ENCODE data around the gene AP1B1.

AP1B1 gene

DNA sequence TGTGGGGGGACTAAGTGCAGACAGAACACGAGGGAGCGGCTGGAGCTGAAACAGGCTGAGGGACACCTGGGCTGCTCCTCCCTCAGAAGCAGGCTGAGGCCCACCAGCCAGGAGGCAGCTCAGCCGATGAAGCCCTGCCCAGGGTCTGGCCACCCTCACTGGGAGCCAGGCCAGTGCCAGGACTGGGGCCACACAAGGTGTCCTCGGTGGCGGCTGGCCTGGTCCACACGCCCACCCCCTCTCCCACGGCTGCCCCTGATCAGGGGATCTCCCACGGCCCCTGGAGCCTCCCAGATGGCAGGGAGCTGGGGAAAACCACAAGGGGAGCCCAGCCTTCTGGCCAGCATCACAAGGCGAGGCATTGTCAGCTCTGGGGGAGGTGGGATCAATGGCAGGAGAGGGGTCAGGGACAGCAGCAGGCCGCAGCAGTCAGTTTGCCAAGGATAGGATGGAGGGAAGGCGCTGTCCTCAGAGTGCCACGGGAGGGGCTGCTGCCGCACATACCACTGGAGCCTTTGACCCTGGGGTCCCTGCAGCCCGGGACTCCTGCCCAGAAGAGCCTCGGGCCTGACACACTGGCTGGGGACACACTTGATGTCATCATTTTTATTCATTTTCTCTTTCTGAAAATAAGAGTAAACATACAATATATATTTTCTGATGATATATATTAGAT, 61.1 kb downstream of the AP1B1 start:
- H3K4me3 ChIP-seq (ENCODE audit: low read length), result no peak overlapping the region
- H3K27me3 ChIP-seq (ENCODE audit: control insufficient read depth, insufficient read depth, low read length), result no peaks in the 10 kb centered on the region
- H3K9ac ChIP-seq (ENCODE audit: low read length), result no peak overlapping the region
- H3K4me1 ChIP-seq (ENCODE audit: control insufficient read depth, insufficient read depth, low read length), result no peaks in the 10 kb centered on the region
- H3K36me3 ChIP-seq (ENCODE audit: control insufficient read depth, insufficient read depth, low read length), result no peaks in the 10 kb centered on the region
- H3K9me3 ChIP-seq (ENCODE audit: control insufficient read depth, low read length), result no peaks in the 10 kb centered on the region

DNA sequence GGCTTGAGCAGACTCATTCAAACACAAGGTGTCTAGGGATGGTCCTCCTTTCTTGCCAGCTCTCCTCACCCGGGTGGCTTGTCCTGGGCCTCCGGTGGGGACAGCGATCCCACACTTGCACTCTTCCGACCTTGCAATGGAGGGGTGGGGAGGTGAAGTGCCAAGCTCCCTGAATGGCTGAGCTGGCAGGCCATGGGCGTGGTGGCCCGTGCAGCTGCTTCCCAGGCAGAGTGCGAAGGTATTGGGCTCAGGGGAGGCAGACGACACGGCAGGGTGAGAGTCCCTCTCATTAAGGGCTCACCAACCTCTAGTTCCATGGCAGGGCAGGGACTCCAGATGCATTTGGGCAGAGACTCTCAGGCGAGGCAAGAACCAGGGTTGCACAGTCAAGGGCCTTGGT, 61.9 kb downstream of the AP1B1 start:
- Histone ChIP-seq H3K27me3 (ENCODE audit: control insufficient read depth, insufficient read depth, low read length) (no peaks in the 10 kb centered on the region), H3K9me3 (ENCODE audit: control insufficient read depth, low read length) (no peaks in the 10 kb centered on the region), H3K36me3 (ENCODE audit: control insufficient read depth, insufficient read depth, low read length) (no peaks in the 10 kb centered on the region), H3K4me3 (ENCODE audit: low read length) (no peak overlapping the region), H3K4me1 (ENCODE audit: control insufficient read depth, insufficient read depth, low read length) (no peaks in the 10 kb centered on the region), H3K9ac (ENCODE audit: low read length) (no peak overlapping the region)

DNA sequence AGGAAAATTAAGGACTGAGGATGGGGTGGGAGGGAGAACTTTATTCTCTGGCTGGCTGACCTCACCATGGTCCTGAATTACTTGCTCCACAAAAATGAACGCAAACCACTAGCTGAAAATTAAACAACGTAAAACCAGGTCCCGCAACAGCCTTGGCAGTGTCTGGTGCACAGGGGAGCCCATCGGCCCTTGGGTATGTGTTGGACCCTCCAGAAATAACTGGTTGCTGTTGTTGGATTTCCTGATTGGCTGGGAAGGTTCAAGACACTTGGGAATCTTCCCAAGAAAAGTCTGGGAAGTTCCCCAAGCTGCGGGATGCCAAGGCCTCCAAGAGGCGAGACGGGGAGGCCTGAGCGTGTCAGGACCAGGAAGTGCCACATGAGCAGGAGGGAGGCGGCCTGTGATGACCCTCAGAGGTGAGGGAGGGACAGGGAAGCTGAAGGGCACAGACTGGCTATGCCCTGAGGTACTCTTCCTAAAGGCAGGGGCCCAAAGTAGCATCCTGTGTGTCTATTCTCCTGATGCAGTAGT, 62.5 kb downstream of the AP1B1 start:
- Histone ChIP-seq H3K9ac (ENCODE audit: low read length) (no peak overlapping the region), H3K27me3 (ENCODE audit: control insufficient read depth, insufficient read depth, low read length) (no peaks in the 10 kb centered on the region), H3K4me1 (ENCODE audit: control insufficient read depth, insufficient read depth, low read length) (no peaks in the 10 kb centered on the region), H3K9me3 (ENCODE audit: control insufficient read depth, low read length) (no peaks in the 10 kb centered on the region), H3K4me3 (ENCODE audit: low read length) (no peak overlapping the region), H3K36me3 (ENCODE audit: control insufficient read depth, insufficient read depth, low read length) (no peaks in the 10 kb centered on the region)

DNA sequence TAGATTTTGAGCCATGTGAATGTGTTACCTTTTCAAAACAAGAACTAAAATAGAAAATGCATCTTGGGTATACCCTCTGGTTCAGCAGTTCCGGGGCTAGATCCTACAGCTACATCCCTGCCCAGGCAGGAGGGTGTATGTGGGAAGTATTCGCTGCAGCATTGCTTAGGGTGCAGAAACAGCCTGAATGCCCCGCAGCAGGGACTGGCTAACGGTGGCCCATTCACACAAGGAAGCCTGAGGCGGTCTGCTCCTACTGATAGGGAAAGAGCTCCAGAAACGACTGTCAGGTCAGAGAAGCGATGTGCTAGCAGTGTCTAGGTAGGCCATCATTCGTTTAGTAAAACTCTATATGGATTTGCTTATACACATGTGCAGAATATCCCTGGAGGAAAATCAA, 63.0 kb downstream of the AP1B1 start:
- Histone ChIP-seq H3K36me3 (ENCODE audit: control insufficient read depth, insufficient read depth, low read length) (no peaks in the 10 kb centered on the region), H3K9me3 (ENCODE audit: control insufficient read depth, low read length) (no peaks in the 10 kb centered on the region), H3K4me3 (ENCODE audit: low read length) (no peak overlapping the region), H3K4me1 (ENCODE audit: control insufficient read depth, insufficient read depth, low read length) (no peaks in the 10 kb centered on the region), H3K27me3 (ENCODE audit: control insufficient read depth, insufficient read depth, low read length) (no peaks in the 10 kb centered on the region), H3K9ac (ENCODE audit: low read length) (no peak overlapping the region)

DNA sequence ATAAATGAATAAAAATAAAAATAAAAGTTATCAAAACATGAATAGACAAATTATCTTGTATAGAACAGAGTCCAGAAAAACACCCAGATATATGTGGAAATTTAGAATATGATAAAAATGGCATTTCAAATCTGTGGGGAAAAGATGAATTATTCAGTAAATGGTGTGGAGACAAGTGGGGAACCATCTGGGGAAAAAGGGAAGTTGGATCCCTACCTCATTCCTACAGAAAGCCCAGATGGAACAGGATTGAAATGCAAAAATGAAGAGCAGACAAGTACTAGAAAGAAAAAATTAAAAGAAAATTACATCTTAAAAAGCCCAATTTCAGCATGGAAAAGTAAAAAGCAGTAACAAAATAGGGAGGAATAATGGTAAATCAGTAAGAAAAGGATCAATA, 64.7 kb downstream of the AP1B1 start:
- Histone ChIP-seq H3K4me3 (ENCODE audit: low read length) (no peak overlapping the region), H3K9ac (ENCODE audit: low read length) (no peak overlapping the region), H3K4me1 (ENCODE audit: control insufficient read depth, insufficient read depth, low read length) (no peaks in the 10 kb centered on the region), H3K27me3 (ENCODE audit: control insufficient read depth, insufficient read depth, low read length) (no peaks in the 10 kb centered on the region), H3K9me3 (ENCODE audit: control insufficient read depth, low read length) (no peaks in the 10 kb centered on the region), H3K36me3 (ENCODE audit: control insufficient read depth, insufficient read depth, low read length) (no peaks in the 10 kb centered on the region)

DNA sequence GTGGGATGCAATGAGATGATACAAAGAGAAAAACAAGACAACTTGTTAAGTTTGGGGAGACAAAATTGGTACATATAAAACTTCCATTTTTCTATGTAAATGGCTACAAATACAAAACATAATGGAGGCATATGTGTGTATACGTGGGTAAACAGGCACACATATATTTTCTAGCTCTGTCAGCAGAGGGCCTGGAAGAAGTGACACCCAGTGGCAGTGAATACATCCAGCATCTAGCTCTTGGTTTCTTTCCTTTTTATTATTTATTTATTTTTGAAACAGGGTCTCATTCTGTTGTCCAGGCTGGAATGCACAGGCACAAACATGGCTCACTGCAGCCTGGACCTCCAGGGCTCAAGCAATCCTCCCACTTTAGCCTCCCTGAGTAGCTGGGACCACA, 67.8 kb downstream of the AP1B1 start:
- Histone ChIP-seq H3K27me3 (ENCODE audit: control insufficient read depth, insufficient read depth, low read length) (peaks cover 20% of the 10 kb centered on the region), H3K4me1 (ENCODE audit: control insufficient read depth, insufficient read depth, low read length) (no peaks in the 10 kb centered on the region), H3K4me3 (ENCODE audit: low read length) (no peak overlapping the region), H3K36me3 (ENCODE audit: control insufficient read depth, insufficient read depth, low read length) (no peaks in the 10 kb centered on the region), H3K9ac (ENCODE audit: low read length) (no peak overlapping the region), H3K9me3 (ENCODE audit: control insufficient read depth, low read length) (no peaks in the 10 kb centered on the region)

DNA sequence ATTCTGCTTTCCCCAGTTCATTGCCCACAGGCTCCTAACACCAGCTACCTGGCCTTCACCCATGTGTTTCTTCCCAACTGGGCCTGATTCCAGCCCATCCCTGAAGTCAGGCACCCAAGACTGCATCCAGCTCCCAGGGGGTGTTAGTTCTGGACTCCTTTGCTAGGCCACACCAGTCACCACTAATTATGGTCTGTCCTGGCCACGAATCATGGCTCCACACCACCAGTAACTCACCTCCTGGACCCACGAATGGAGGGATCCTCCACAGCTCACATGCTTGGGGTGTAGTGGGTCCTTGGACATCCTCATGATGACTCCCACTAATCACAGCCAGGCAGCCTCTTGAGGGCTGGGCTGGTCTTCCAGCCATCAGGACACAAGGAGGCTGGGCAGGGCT, 69.3 kb downstream of the AP1B1 start:
- H3K36me3 ChIP-seq (ENCODE audit: control insufficient read depth, insufficient read depth, low read length), result no peaks in the 10 kb centered on the region
- peaks cover 34% of the 10 kb centered on the region for H3K27me3 ChIP-seq (ENCODE audit: control insufficient read depth, insufficient read depth, low read length)
- H3K9ac ChIP-seq (ENCODE audit: low read length), result no peak overlapping the region
- H3K4me3 ChIP-seq (ENCODE audit: low read length), result no peak overlapping the region
- no peaks in the 10 kb centered on the region for H3K9me3 ChIP-seq (ENCODE audit: control insufficient read depth, low read length)
- H3K4me1 ChIP-seq (ENCODE audit: control insufficient read depth, insufficient read depth, low read length), result peaks cover 9% of the 10 kb centered on the region

DNA sequence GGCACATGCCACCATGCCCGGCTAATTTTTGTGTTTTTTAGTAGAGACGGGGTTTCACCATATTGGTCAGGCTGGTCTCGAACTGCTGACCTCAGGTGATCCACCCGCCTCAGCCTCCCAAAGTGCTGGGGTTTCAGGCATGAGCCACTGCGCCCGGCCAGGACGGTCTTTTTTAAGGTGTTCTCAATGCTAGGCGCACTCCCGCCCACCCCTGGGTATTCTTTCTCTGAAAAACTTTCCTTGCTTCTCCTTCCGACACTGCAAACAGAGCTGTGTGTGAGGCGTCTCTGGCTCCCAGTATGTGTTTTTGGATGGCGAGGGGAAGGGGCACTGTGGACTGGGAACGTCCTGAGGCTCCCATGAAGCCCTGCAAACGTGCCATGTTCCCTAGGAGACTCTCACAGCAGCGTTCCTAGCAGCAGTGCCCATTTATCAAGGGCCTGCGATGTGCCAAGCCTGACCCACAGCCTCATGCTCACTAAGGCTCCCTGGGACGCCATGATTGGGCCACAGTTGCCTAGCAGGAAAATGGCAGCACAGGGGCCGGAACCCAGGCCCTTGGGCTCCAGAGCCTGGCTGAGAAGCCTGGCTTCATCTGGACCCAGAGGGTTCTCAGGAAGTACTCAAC, 70.4 kb downstream of the AP1B1 start:
- Histone ChIP-seq H3K4me3 (ENCODE audit: low read length) (no peak overlapping the region), H3K9ac (ENCODE audit: low read length) (no peak overlapping the region), H3K4me1 (ENCODE audit: control insufficient read depth, insufficient read depth, low read length) (peaks cover 20% of the 10 kb centered on the region), H3K27me3 (ENCODE audit: control insufficient read depth, insufficient read depth, low read length) (peaks cover 46% of the 10 kb centered on the region), H3K36me3 (ENCODE audit: control insufficient read depth, insufficient read depth, low read length) (no peaks in the 10 kb centered on the region), H3K9me3 (ENCODE audit: control insufficient read depth, low read length) (no peaks in the 10 kb centered on the region)

DNA sequence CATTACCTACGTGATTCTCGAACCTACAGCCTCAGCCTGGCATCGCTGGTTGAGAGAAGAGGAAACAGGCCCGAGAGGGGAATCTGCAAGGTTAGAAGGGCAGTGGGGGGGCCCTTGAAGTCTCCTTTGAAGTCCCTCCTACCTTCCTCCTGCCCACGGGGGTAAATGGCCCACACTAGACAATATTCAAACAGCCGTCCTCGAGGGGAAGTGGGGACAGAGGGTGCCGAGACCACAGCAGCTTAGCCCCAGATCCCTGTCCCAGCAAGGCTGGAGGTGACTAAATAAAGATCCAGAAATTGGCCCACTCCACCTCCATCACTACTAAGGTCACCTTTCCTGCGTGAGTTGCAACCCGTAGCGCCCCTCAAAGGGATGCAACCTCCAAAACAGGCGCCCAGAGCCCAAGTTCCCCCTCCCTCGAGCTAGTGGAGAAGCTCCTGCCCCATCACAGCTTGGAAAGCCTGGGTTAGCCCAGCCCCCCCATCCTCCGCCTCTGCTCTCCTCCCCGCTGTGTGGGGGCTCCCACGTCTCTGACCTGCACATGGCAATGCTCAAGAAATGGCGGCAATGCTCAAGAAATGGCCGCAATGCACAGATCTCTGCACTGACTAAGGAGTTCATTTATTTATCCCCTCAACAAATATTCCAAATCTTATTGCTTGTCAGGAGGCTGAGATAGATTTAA, 72.1 kb downstream of the AP1B1 start:
- Histone ChIP-seq H3K27me3 (ENCODE audit: control insufficient read depth, insufficient read depth, low read length) (peaks cover 48% of the 10 kb centered on the region), H3K9ac (ENCODE audit: low read length) (no peak overlapping the region), H3K4me3 (ENCODE audit: low read length) (no peak overlapping the region)

DNA sequence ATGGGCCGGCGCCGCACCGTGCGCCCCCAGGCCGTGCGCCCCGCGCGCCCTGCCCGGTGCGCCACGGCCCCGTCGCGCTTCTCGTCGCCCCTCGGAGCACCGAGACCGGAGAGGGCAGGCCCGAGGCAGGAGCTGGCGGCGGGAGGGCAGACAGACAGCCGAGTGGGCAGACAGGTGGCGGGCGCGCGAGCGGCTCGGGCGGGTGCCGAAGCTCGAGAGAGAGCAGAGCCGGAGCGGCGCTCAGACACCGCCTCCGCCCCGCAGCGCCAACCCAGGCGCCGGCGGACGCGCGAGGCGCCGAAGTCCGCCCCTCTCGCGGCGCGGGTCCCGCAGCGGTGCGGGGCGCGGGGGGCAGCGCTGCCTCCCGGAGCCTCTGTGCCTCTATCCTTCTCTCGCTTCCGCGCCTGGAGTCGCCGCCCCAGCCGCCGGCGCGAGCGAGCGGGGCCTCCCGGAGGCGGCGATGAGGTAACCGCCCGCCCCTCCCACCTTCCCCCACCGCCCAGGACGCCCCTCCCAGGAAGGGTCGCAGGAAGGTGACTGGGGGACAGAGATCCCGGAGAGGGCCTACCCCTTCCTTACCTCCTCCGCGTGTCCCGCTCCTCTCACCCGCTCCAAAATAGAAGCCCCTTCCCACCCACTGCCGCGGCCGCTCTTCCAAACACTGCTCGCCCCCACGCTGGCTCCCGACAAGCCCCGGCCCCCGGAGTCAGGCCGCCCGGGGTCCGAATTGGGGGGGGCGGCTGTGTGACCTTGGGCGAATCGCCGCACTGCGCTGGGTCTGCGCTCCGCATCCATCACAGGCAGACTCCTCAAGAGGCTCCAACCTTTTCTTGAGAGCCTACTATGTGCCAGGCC, 72.9 kb downstream of the AP1B1 start, which contains the start of gene RASL10A:
Gene RASL10A (minus strand): TSS at position 412 of the 855 bp plus-strand sequence. CDS start 451 bp downstream, outside the sequence.
- Histone ChIP-seq H3K9me3 (ENCODE audit: control insufficient read depth, low read length) (no peaks in the 10 kb centered on the region), H3K36me3 (ENCODE audit: control insufficient read depth, insufficient read depth, low read length) (no peaks in the 10 kb centered on the region), H3K27me3 (ENCODE audit: control insufficient read depth, insufficient read depth, low read length) (peaks cover 48% of the 10 kb centered on the region), H3K4me1 (ENCODE audit: control insufficient read depth, insufficient read depth, low read length) (peaks cover 38% of the 10 kb centered on the region), H3K9ac (ENCODE audit: low read length) (no peak within 1 kb of the TSS), H3K4me3 (ENCODE audit: low read length) (no peak within 1 kb of the TSS)

More for the DNA sequence above, 72.1 kb downstream of the AP1B1 start:
- no peaks in the 10 kb centered on the region for H3K9me3 ChIP-seq (ENCODE audit: control insufficient read depth, low read length)
- peaks cover 30% of the 10 kb centered on the region for H3K4me1 ChIP-seq (ENCODE audit: control insufficient read depth, insufficient read depth, low read length)
- H3K36me3 ChIP-seq (ENCODE audit: control insufficient read depth, insufficient read depth, low read length), result no peaks in the 10 kb centered on the region

DNA sequence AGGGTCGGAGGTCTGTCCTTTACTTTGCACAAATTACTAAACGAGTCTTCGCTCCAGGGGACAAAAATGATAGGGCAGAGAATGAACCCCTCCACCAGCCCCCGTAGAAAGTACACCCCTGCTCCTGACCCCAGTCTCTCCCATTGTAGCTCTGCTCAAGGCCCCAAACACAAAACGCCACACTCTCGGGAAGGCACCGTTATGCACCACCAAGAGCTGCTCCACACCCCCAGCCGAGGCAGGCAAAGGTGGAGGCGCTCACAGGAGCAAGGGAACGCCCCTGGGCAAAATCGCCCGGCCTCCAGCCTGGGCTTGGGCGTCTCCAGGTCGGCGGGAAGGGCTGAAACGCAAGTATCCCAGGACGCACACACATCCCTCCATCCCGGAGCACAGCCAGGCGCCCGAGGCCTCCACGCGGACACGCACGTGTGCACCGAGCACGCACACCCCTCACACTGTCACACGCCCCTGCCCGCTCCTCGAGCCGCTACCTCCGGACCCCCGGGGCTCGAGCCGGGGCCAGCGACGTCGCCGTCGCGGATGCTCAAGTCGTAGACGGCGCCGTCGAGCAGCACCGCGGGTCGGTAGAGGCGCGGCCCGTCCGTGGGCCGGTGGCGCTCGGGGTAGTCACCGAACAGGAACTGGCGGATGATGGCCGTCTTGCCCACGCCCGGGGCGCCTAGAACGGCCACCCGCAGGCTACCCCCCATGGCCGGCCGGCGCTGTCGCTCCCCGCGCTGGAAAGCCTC, 73.7 kb downstream of the AP1B1 start:
- Histone ChIP-seq H3K9me3 (ENCODE audit: control insufficient read depth, low read length) (no peaks in the 10 kb centered on the region), H3K4me1 (ENCODE audit: control insufficient read depth, insufficient read depth, low read length) (peaks cover 44% of the 10 kb centered on the region), H3K27me3 (ENCODE audit: control insufficient read depth, insufficient read depth, low read length) (peaks cover 48% of the 10 kb centered on the region), H3K4me3 (ENCODE audit: low read length) (no peak overlapping the region), H3K36me3 (ENCODE audit: control insufficient read depth, insufficient read depth, low read length) (no peaks in the 10 kb centered on the region), H3K9ac (ENCODE audit: low read length) (no peak overlapping the region)
